Caco-2 (cell line): ENCODE results near the gene UBE2E2. TPM values are rescaled to one million over a fixed set of nuclear protein-coding genes. Genes with fewer than 3 reads are reported as not detected.
"Not testable (repeated sequence)": the region's sequence is repeated elsewhere in the genome, so short reads cannot be mapped to it uniquely, and the experiment has no call there.

ENCODE experiments used
- BruUV-seq: library from RNA; stranded (reverse); fragments of 400-500 nt; replicated peaks from 2 replicates; lab custom pipeline; 2021; lab: Mats Ljungman, UMichigan
- CTCF ChIA-PET: fragments of 300-600 bp; sonication (Branson Sonifier 250); formaldehyde crosslinking; loops from one replicate; lab custom pipeline; 2022; ENCODE audit warnings: antibody characterized with exemption; lab: Charles Lee
- POLR2A ChIA-PET: fragments of 300-600 bp; sonication (Branson Sonifier 250); formaldehyde crosslinking; loops from one replicate; lab custom pipeline; 2022; ENCODE audit warnings: antibody characterized with exemption; lab: Charles Lee
- DNase-seq, 2 experiments: peaks; one replicate each; pipeline versions ENCODE4 v3.0.0 to v3.0.0-alpha.2; 2020 to 2022
- H3K27me3 ChIP-seq: replicated peaks from 2 replicates; pipeline ENCODE4 v1.6.0; 2011; ENCODE audit warnings: low read length; ENCODE audit not compliant: control insufficient read depth, insufficient read depth
- H3K36me3 ChIP-seq: 2 replicates; pipeline ENCODE4 v1.5.1; 2011; ENCODE audit warnings: low read length; ENCODE audit not compliant: control insufficient read depth, insufficient read depth
- H3K4me1 ChIP-seq: fragments of 250-450 bp; sonication (Bioruptor Pico); 2 replicates; pipeline ENCODE4 v1.5.1; 2020; ENCODE audit warnings: mild to moderate bottlenecking
- H3K4me3 ChIP-seq: 2 replicates; pipeline ENCODE4 v1.5.1; 2011; ENCODE audit warnings: low read depth, mild to moderate bottlenecking, control low read depth, low read length
- H3K9me3 ChIP-seq: fragments of 250-450 bp; sonication (Bioruptor Pico); 2 replicates; pipeline ENCODE4 v1.5.1; 2020; ENCODE audit warnings: mild to moderate bottlenecking, moderate library complexity
- H3K27ac Mint-ChIP-seq: one replicate; pipeline ENCODE4 v1.8.0; 2022; ENCODE audit warnings: mixed read lengths; ENCODE audit not compliant: unreplicated experiment
- H3K27me3 Mint-ChIP-seq: one replicate; pipeline ENCODE4 v1.8.0; 2022; ENCODE audit warnings: mixed read lengths; ENCODE audit not compliant: insufficient read depth, unreplicated experiment
- H3K36me3 Mint-ChIP-seq: one replicate; pipeline ENCODE4 v1.8.0; 2022; ENCODE audit warnings: mild to moderate bottlenecking, mixed read lengths; ENCODE audit not compliant: insufficient read depth, unreplicated experiment
- H3K4me1 Mint-ChIP-seq: one replicate; pipeline ENCODE4 v1.8.0; 2022; ENCODE audit warnings: low read depth, mixed read lengths; ENCODE audit not compliant: unreplicated experiment
- H3K4me3 Mint-ChIP-seq: one replicate; pipeline ENCODE4 v1.8.0; 2022; ENCODE audit warnings: mild to moderate bottlenecking, moderate library complexity, mixed read lengths; ENCODE audit not compliant: unreplicated experiment
- H3K9me3 Mint-ChIP-seq: one replicate; pipeline ENCODE4 v1.8.0; 2022; ENCODE audit warnings: mixed read lengths; ENCODE audit not compliant: unreplicated experiment
- intact Hi-C: fragments of 100-400 bp; cut with micrococcal nuclease; formaldehyde crosslinking; loops from one replicate; pipeline ENCODE4 v1.10.0; 2022; ENCODE audit not compliant: unreplicated experiment
- total RNA-seq: library from RNA; stranded (reverse); gene quantifications from 2 replicates; pipeline ENCODE4 v1.2.3, GENCODE V29; 2022
- TF ChIP-seq, protein P1 (sequence below), 2 experiments: fragments of 200-600 bp in 1 of 2; IDR thresholded peaks; 1 replicate in 1 of 2; 2 replicates in 1 of 2; pipeline versions ENCODE4 v1.5.1 to v1.8.0; 2011 to 2022; ENCODE audit warnings: antibody characterized with exemption in 1 of 2, control low read depth in 1 of 2, inconsistent platforms in 1 of 2, low read depth in 1 of 2, low read length in 1 of 2, mild to moderate bottlenecking in 1 of 2, moderate library complexity in 1 of 2; ENCODE audit not compliant: insufficient read depth in 1 of 2, severe bottlenecking in 1 of 2, unreplicated experiment in 1 of 2

UBE2E2 gene
- total RNA-seq, 1 experiment from 2014 or later: 83.8 TPM

DNA sequence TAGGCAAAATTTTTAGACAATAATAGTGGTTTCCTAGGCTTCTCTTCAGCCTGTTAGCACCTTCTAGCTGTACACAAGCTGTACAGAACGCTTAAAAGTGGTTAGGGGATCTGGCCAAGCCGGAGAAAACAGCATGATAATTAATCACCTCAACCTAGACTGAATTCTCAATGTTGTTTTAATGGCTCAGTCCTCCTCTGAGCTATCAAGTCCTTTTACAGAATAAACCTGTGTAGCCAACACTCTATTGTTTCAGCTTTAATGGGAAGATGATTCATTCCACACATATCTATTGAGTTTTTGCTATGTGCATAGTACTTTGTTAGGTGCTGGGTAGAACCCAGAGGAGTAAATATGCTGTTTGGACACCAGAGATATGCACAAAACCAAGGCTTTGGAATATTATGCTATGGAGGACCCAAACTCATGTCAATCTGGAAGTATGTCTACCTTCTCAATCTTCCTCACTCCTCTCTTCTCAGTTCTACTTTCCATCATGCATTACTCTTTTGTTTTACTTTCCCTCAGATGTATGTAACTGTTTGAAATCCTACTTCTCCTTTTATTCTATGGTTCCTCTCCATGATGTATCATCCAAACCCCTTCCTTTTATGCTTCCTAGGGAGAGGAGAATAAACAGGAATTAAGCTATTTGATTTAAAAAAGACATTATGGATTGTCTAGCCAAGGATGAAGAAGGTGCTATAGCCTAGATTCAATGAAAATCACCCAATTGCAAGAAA, 27.6 kb upstream of the UBE2E2 start:
- H3K9me3 Mint-ChIP-seq: peaks cover under 1% of the 10 kb centered on the region
- Histone ChIP-seq H3K4me1 (no peaks in the 10 kb centered on the region), H3K36me3 (no peaks in the 10 kb centered on the region), H3K27me3 (no peaks in the 10 kb centered on the region), H3K4me3 (no peak overlapping the region), H3K9me3 (no peaks in the 10 kb centered on the region)
- ChIA-PET CTCF (no interaction called here), POLR2A (no interaction called here)
- no peak for DNase-seq
- BruUV-seq: no TSS peak
- no peaks in the 10 kb centered on the region for H3K4me1 Mint-ChIP-seq
- H3K27me3 Mint-ChIP-seq: no peaks in the 10 kb centered on the region
- no peaks in the 10 kb centered on the region for H3K36me3 Mint-ChIP-seq
- H3K4me3 Mint-ChIP-seq: no peak overlapping the region
- intact Hi-C loops: no loop called here
- TF ChIP-seq, protein P1, sequence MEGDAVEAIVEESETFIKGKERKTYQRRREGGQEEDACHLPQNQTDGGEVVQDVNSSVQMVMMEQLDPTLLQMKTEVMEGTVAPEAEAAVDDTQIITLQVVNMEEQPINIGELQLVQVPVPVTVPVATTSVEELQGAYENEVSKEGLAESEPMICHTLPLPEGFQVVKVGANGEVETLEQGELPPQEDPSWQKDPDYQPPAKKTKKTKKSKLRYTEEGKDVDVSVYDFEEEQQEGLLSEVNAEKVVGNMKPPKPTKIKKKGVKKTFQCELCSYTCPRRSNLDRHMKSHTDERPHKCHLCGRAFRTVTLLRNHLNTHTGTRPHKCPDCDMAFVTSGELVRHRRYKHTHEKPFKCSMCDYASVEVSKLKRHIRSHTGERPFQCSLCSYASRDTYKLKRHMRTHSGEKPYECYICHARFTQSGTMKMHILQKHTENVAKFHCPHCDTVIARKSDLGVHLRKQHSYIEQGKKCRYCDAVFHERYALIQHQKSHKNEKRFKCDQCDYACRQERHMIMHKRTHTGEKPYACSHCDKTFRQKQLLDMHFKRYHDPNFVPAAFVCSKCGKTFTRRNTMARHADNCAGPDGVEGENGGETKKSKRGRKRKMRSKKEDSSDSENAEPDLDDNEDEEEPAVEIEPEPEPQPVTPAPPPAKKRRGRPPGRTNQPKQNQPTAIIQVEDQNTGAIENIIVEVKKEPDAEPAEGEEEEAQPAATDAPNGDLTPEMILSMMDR (IDR thresholded peaks at IDR 0.05; ENCODE audit: insufficient read depth in 1 of 2, low read depth in 1 of 2, low read length in 1 of 2, severe bottlenecking in 1 of 2, unreplicated experiment in 1 of 2): no peak
- no peak overlapping the region for H3K27ac Mint-ChIP-seq

DNA sequence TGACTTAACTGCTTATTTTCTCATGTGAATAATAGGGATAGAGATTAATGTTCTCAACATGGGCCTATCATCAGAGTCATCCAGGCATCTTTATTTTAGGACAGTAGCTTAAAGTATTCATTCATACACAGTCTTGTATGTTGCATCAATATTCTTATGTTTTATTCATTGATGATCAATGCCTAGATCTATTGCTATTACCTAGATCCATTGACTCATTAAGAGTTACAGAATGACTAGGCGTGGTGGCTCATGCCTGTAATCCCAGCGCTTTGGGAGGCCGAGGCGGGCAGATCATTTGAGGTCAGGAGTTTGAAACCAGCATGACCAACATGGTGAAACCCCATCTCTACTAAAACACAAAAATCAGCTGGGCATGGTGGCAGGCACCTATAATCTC, 26.3 kb upstream of the UBE2E2 start:
- BruUV-seq, H3K27me3 Mint-ChIP-seq, H3K27me3 ChIP-seq, H3K27ac Mint-ChIP-seq, H3K36me3 Mint-ChIP-seq, H3K9me3 ChIP-seq, DNase-seq, H3K4me1 Mint-ChIP-seq, POLR2A ChIA-PET, H3K4me1 ChIP-seq, H3K9me3 Mint-ChIP-seq, H3K4me3 ChIP-seq, CTCF ChIA-PET, H3K36me3 ChIP-seq, intact Hi-C loops, H3K4me3 Mint-ChIP-seq: not testable (repeated sequence)

DNA sequence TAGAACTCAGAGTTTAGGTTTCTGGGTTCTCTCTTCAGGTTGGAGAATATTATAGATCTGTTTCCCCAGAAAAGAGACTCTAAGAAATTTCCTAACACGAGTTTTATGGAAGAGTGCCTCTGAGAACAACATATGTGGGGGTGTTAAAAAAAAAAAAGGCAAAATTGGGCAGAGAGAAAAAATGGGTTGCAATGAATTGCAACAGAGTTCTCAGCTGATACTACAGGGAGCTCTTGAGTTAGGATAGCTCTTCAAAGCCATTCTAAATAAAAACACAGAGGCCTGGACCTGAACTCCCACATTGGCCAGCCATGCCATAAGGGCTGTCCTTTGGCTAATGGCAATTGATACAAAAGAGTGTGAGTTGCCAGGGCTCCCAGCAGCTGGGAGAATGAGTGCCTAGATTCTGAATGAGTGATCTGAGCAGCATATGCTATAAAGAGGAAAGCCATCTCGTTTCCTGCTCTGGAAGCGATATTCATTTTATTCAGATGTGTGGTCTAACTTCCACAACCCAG, 20.1 kb upstream of the UBE2E2 start:
- no TSS peak for BruUV-seq
- Mint-ChIP-seq H3K27me3 (no peaks in the 10 kb centered on the region), H3K4me1 (peaks cover 14% of the 10 kb centered on the region), H3K27ac (no peak overlapping the region), H3K36me3 (no peaks in the 10 kb centered on the region), H3K4me3 (no peak overlapping the region), H3K9me3 (no peaks in the 10 kb centered on the region)
- Histone ChIP-seq H3K4me1 (peaks cover 2% of the 10 kb centered on the region), H3K36me3 (no peaks in the 10 kb centered on the region), H3K9me3 (no peaks in the 10 kb centered on the region), H3K27me3 (no peaks in the 10 kb centered on the region), H3K4me3 (no peak overlapping the region)
- no peak for DNase-seq
- intact Hi-C loops: loop anchor here (1.0 to 10.0 kb wide), 6 partner anchors 172 to 622 kb away; partner anchors contain the start of gene UBE2E1
- ChIA-PET POLR2A (no interaction called here), CTCF (no interaction called here)
- TF ChIP-seq, protein P1 (IDR thresholded peaks at IDR 0.05; ENCODE audit: insufficient read depth in 1 of 2, low read depth in 1 of 2, low read length in 1 of 2, severe bottlenecking in 1 of 2, unreplicated experiment in 1 of 2): no peak
